Measurements from ENCODE around the gene ARFRP1. TPM values are rescaled to one million over a fixed set of nuclear protein-coding genes. Genes with fewer than 3 reads are reported as not detected.

The ARFRP1 gene
- total RNA-seq, 1 experiment from 2014 or later, result 65.4 TPM

DNA sequence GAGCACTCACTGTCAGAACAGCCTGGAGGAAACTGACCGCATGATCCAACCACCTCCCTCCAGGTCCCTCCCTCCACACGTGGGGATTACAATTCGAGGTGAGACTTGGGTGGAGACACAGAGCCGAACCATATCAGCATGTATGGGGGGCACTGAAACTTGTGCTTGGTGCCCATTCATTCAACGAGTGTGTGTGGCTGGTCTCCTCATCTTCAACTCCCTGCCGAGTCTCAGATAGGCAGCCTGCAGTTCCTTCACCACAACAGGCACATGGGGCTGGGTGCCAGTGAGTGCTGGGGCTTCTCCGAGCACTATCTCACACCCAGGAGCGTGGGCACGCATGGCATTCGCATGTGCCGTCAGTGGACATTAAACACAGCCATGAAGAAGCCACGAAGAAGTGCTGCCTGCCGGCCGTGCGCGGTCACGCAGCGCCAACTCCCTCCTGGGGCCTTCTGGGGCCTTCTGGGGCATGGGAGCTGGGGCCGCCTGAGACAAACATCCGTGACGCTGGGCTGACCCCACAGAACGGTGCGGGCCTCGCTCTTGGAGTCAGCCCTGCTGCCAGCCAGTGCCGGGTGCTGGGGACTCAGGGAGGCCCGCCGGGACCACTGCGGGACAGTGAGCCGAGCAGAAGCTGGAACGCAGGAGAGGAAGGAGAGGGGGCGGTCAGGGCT, 50.4 kb downstream of the ARFRP1 start:
- Mint-ChIP-seq H3K4me3 (ENCODE audit: unreplicated experiment) (peak overlapping the region; percentile 88), H3K36me3 (ENCODE audit: insufficient read depth, unreplicated experiment) (peaks cover 6% of the 10 kb centered on the region), H3K27me3 (ENCODE audit: insufficient read depth, unreplicated experiment) (no peaks in the 10 kb centered on the region), H3K4me1 (ENCODE audit: insufficient read depth, unreplicated experiment) (peaks cover 9% of the 10 kb centered on the region), H3K27ac (ENCODE audit: low read depth, unreplicated experiment) (peak overlapping the region; percentile 97), H3K9me3 (ENCODE audit: unreplicated experiment) (no peaks in the 10 kb centered on the region)
- ChIA-PET CTCF (interaction anchor here (0.8 to 1.5 kb wide), 2 partner anchors 12 to 119 kb away, joined by 3 to 4 read pairs; no protein-coding TSS in a partner anchor), POLR2A (interaction anchor here (0.6 to 2.6 kb wide), 19 partner anchors 9 to 719 kb away, joined by 3 to 48 read pairs (median 10); partner anchors contain the start of genes ARFRP1, GID8, GMEB2 and PTK6)
- DNase-seq (ENCODE audit: unreplicated experiment), result no peak
- intact Hi-C loops (cut with micrococcal nuclease), result loop anchor here (5.0 kb wide), 1 partner anchor 40 kb away; the partner anchor contains the start of gene TNFRSF6B
- TF ChIP-seq, protein P1, sequence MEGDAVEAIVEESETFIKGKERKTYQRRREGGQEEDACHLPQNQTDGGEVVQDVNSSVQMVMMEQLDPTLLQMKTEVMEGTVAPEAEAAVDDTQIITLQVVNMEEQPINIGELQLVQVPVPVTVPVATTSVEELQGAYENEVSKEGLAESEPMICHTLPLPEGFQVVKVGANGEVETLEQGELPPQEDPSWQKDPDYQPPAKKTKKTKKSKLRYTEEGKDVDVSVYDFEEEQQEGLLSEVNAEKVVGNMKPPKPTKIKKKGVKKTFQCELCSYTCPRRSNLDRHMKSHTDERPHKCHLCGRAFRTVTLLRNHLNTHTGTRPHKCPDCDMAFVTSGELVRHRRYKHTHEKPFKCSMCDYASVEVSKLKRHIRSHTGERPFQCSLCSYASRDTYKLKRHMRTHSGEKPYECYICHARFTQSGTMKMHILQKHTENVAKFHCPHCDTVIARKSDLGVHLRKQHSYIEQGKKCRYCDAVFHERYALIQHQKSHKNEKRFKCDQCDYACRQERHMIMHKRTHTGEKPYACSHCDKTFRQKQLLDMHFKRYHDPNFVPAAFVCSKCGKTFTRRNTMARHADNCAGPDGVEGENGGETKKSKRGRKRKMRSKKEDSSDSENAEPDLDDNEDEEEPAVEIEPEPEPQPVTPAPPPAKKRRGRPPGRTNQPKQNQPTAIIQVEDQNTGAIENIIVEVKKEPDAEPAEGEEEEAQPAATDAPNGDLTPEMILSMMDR (IDR thresholded peaks at IDR 0.05; ENCODE audit: unreplicated experiment), result no peak
- BruUV-seq (replicated peaks), result no TSS peak

DNA sequence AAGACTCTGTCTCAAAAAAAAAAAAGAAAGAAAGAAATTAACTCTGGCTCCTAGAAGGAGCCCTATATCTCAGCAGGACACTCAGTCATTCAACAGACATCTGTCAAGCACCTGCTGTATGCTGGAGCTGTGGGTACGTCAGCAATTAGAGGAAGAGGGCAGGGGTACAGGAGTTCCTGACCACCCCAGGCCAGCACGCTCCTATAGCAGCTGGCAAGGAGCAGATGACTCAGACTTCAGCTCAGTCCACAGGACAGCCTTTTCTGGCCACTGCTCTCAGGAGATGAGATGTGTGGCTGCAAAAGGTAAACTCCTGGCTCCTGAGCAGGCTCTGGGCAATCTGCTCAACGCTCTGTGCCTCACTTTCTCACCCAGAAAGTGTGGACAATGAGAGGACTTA, 51.3 kb downstream of the ARFRP1 start:
- TF ChIP-seq, protein P1 (IDR thresholded peaks at IDR 0.05; ENCODE audit: unreplicated experiment), result no peak
- Mint-ChIP-seq H3K36me3 (ENCODE audit: insufficient read depth, unreplicated experiment) (peaks cover 6% of the 10 kb centered on the region), H3K27ac (ENCODE audit: low read depth, unreplicated experiment) (no peak overlapping the region), H3K27me3 (ENCODE audit: insufficient read depth, unreplicated experiment) (no peaks in the 10 kb centered on the region), H3K4me1 (ENCODE audit: insufficient read depth, unreplicated experiment) (peaks cover 13% of the 10 kb centered on the region), H3K9me3 (ENCODE audit: unreplicated experiment) (no peaks in the 10 kb centered on the region), H3K4me3 (ENCODE audit: unreplicated experiment) (no peak overlapping the region)
- intact Hi-C loops (cut with micrococcal nuclease), result loop anchor here (5.0 kb wide), 1 partner anchor 41 kb away; the partner anchor contains the start of gene TNFRSF6B
- DNase-seq (ENCODE audit: unreplicated experiment), result no peak
- POLR2A ChIA-PET, result interaction anchor here (0.7 kb wide), 1 partner anchor 208 kb away, joined by 3 read pairs; no protein-coding TSS in a partner anchor
- no TSS peak for BruUV-seq (replicated peaks)
- CTCF ChIA-PET, result no interaction called here

GRCh38 chr20:63655249-63655648, 52.5 kb downstream of the ARFRP1 start:
- peaks cover 16% of the 10 kb centered on the region for H3K4me1 Mint-ChIP-seq (ENCODE audit: insufficient read depth, unreplicated experiment)
- H3K27me3 Mint-ChIP-seq (ENCODE audit: insufficient read depth, unreplicated experiment), result no peaks in the 10 kb centered on the region
- DNase-seq (ENCODE audit: unreplicated experiment), result no peak
- no peak overlapping the region for H3K27ac Mint-ChIP-seq (ENCODE audit: low read depth, unreplicated experiment)
- no TSS peak for BruUV-seq (replicated peaks)
- ChIA-PET CTCF (interaction anchor here (0.7 to 1.0 kb wide), 2 partner anchors 10 to 317 kb away, joined by 3 read pairs; no protein-coding TSS in a partner anchor), POLR2A (interaction anchor here (0.6 kb wide), 1 partner anchor 1004 kb away, joined by 4 read pairs; no protein-coding TSS in a partner anchor)
- intact Hi-C loops (cut with micrococcal nuclease), result loop anchor here (5.0 kb wide), 1 partner anchor 42 kb away; the partner anchor contains the start of gene TNFRSF6B
- H3K4me3 Mint-ChIP-seq (ENCODE audit: unreplicated experiment), result no peak overlapping the region
- H3K36me3 Mint-ChIP-seq (ENCODE audit: insufficient read depth, unreplicated experiment), result peaks cover under 1% of the 10 kb centered on the region
- no peaks in the 10 kb centered on the region for H3K9me3 Mint-ChIP-seq (ENCODE audit: unreplicated experiment)
- TF ChIP-seq, protein P1 (IDR thresholded peaks at IDR 0.05; ENCODE audit: unreplicated experiment), result no peak

DNA sequence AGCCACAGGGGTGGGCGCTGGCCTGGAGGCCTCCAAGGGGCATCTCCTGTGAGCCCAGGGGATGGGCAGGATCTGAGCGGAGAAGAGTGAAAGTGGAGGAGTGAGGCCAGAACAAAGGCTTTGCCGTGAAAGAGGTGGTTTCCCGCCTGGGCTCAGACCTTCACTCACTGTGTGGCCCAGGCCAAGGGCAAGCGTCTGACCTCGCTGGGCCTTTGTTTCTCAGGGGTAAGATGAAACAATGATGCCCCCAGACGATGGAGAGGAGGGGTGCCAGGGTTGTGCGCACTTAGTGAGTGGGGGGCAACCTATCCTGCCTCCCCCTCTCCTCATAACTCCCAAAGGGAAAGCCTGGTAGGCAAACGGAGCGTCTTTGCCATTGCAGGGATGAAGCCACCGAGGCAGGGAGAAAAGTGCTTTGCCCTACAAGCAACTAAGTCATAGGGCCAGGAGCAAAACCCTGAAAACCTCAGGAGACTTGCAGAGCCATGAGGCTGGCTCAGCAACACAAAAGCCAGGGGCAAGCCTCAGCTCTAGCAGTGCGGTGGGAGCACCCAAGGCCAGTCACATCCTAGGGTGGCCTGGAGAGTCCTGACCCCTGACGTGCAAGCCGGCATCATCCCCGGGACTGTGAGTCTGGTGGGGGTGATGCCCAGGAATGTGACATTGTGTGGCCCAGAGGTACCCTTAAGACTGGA, 53.7 kb downstream of the ARFRP1 start:
- TF ChIP-seq, protein P1 (IDR thresholded peaks at IDR 0.05; ENCODE audit: unreplicated experiment), result no peak
- Mint-ChIP-seq H3K27me3 (ENCODE audit: insufficient read depth, unreplicated experiment) (no peaks in the 10 kb centered on the region), H3K4me1 (ENCODE audit: insufficient read depth, unreplicated experiment) (peaks cover 7% of the 10 kb centered on the region), H3K4me3 (ENCODE audit: unreplicated experiment) (no peak overlapping the region), H3K9me3 (ENCODE audit: unreplicated experiment) (no peaks in the 10 kb centered on the region), H3K36me3 (ENCODE audit: insufficient read depth, unreplicated experiment) (no peaks in the 10 kb centered on the region), H3K27ac (ENCODE audit: low read depth, unreplicated experiment) (no peak overlapping the region)
- ChIA-PET CTCF (interaction anchor here (1.0 kb wide), 1 partner anchor 8 kb away, joined by 3 read pairs; no protein-coding TSS in a partner anchor), POLR2A (no interaction called here)
- no TSS peak for BruUV-seq (replicated peaks)
- no peak for DNase-seq (ENCODE audit: unreplicated experiment)
- intact Hi-C loops (cut with micrococcal nuclease), result no loop called here

All from MCF 10A (cell line).